Breast epithelium (tissue), 4 donors: ENCODE results near the gene GLIS1. TPM values are rescaled to one million over a fixed set of nuclear protein-coding genes. Genes with fewer than 3 reads are reported as not detected.

ENCODE experiments used
- DNase-seq, 2 donors: peaks; one replicate each; pipeline ENCODE4 v3.0.0-alpha.2; 2019; ENCODE audit warnings: low spot score in 2 of 2
- H3K27ac ChIP-seq, 2 donors: fragments of 200-600 bp; sonication (generic) in 1 of 2; one replicate each; pipeline ENCODE4 v1.5.1; 2016 to 2019; ENCODE audit warnings: mild to moderate bottlenecking in 1 of 2
- H3K27me3 ChIP-seq, 2 donors: fragments of 200-600 bp; sonication (generic) in 1 of 2; one replicate each; pipeline versions ENCODE4 v1.5.1 to v1.6.0; 2017 to 2019; ENCODE audit warnings: control low read depth in 1 of 2, mild to moderate bottlenecking in 1 of 2
- H3K36me3 ChIP-seq: fragments of 200-600 bp; one replicate; pipeline ENCODE4 v1.5.1; 2019
- H3K4me1 ChIP-seq, 2 donors: fragments of 200-600 bp; sonication (generic); one replicate each; pipeline ENCODE4 v1.5.1; 2016 to 2019; ENCODE audit warnings: control low read depth in 1 of 2
- H3K4me3 ChIP-seq, 3 donors: fragments of 200-600 bp; sonication (generic); 1 replicate in 2 of 3; 2 replicates in 1 of 3; pipeline ENCODE4 v1.5.1; 2016 to 2019; ENCODE audit warnings: mild to moderate bottlenecking in 3 of 3, moderate library complexity in 2 of 3
- H3K9me3 ChIP-seq, 2 donors: fragments of 200-600 bp; sonication (generic) in 1 of 2; one replicate each; pipeline ENCODE4 v1.5.1; 2016 to 2019; ENCODE audit warnings: control low read depth in 1 of 2
- CTCF ChIP-seq, 3 donors: fragments of 450-650 bp; IDR thresholded peaks; one replicate each; pipeline ENCODE4 v1.5.1; 2016 to 2017; ENCODE audit warnings: antibody characterized with exemption in 3 of 3, mild to moderate bottlenecking in 3 of 3, moderate library complexity in 3 of 3
- POLR2A ChIP-seq: fragments of 450-650 bp; IDR thresholded peaks from one replicate; pipeline ENCODE4 v1.6.1; 2016; ENCODE audit warnings: antibody characterized with exemption, mild to moderate bottlenecking, moderate library complexity
- POLR2AphosphoS5 ChIP-seq, 3 donors: sonication (generic); formaldehyde crosslinking; IDR thresholded peaks; one replicate each; pipeline ENCODE4 v1.6.1; 2017; ENCODE audit warnings: antibody characterized with exemption in 3 of 3
- intact Hi-C: fragments of 100-400 bp; cut with DNase I; formaldehyde crosslinking; loops from one replicate; pipeline ENCODE4 v1.15.1; 2023; ENCODE audit warnings: low total_unique reads
- total RNA-seq, 3 donors: library from RNA; depleted of rRNA; stranded (reverse); fragments of >200 nt; gene quantifications; one replicate each; pipeline ENCODE4 v1.1.0, GENCODE V29; 2016

GLIS1 gene
- total RNA-seq, 3 donors from 2014 or later: 0.16 to 2.0 (median 0.59) TPM

DNA sequence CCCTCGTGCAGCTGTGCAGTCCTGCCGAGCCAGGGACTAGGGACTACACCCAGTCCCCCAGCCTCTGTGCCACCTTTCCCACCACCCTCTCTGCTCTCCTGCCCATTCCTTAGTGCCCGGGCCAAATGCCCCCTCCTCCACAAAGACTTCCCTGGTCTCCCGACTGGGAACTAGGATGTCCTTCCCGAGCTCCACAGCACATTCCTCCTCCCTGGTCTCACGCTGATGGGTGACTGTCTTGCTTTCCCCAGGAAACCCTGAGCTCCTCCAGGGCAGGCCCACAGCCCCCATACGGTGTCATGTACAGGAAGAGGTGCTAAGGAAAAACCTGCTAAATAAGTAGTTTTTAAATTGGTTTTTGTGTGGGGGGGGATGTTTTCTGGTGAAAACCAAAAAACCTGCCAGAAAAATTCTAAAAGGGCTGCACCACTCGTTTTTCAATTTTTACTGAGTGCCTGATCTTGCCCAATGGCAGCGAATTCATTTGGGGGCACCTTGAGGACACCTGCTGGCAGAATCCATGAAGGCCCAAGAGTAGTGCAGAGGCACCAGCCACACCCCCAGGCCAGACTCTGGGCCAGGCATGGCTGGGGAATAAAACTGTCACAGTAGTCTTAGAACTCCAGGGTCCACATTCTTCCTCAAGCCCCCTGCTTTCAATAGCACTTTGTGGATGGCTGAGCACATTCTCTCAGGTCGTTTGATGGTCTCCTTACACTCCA is 50.4 kb downstream of the GLIS1 start:
- H3K36me3 ChIP-seq: no peaks in the 10 kb centered on the region
- H3K27me3 ChIP-seq: peaks cover 0 to 6% of the 10 kb centered on the region in 2 donors
- H3K4me1 ChIP-seq: no peaks in the 10 kb centered on the region
- H3K9me3 ChIP-seq: no peaks in the 10 kb centered on the region
- TF ChIP-seq POLR2AphosphoS5 (IDR thresholded peaks at IDR 0.05) (no peak), POLR2A (no peak), CTCF (IDR thresholded peaks at IDR 0.05) (no peak)
- intact Hi-C loops: loop anchor here (2.0 kb wide), 1 partner anchor 70 kb away; no protein-coding TSS in a partner anchor
- H3K4me3 ChIP-seq: no peak overlapping the region
- no peak for DNase-seq
- no peak overlapping the region for H3K27ac ChIP-seq

GRCh38 chr1:53687901-53688300 is 51.1 kb downstream of the GLIS1 start:
- no peak overlapping the region for H3K27ac ChIP-seq
- H3K36me3 ChIP-seq: no peaks in the 10 kb centered on the region
- DNase-seq: no peak
- no peaks in the 10 kb centered on the region for H3K4me1 ChIP-seq
- intact Hi-C loops: loop anchor here (2.0 kb wide), 1 partner anchor 71 kb away; no protein-coding TSS in a partner anchor
- H3K9me3 ChIP-seq: no peaks in the 10 kb centered on the region
- TF ChIP-seq POLR2AphosphoS5 (IDR thresholded peaks at IDR 0.05) (no peak), CTCF (IDR thresholded peaks at IDR 0.05) (no peak), POLR2A (no peak)
- peaks cover 0 to 6% of the 10 kb centered on the region in 2 donors for H3K27me3 ChIP-seq
- no peak overlapping the region for H3K4me3 ChIP-seq

- TF ChIP-seq CTCF (IDR thresholded peaks at IDR 0.05): no peak
- TF ChIP-seq POLR2AphosphoS5 (IDR thresholded peaks at IDR 0.05): no peak
- no peak for TF ChIP-seq POLR2A
- no peaks in the 10 kb centered on the region for H3K4me1 ChIP-seq
- H3K9me3 ChIP-seq: no peaks in the 10 kb centered on the region
- H3K36me3 ChIP-seq: no peaks in the 10 kb centered on the region
- intact Hi-C loops: no loop called here
- H3K4me3 ChIP-seq: no peak overlapping the region
- peaks cover 0 to 6% of the 10 kb centered on the region in 2 donors for H3K27me3 ChIP-seq
- no peak for DNase-seq
- no peak overlapping the region for H3K27ac ChIP-seq
These were observed 51.5 kb downstream of the GLIS1 start for GRCh38 chr1:53687426-53687825.

GRCh38 chr1:53686965-53687267 is 52.0 kb downstream of the GLIS1 start:
- Histone ChIP-seq H3K36me3 (no peaks in the 10 kb centered on the region), H3K4me1 (no peaks in the 10 kb centered on the region), H3K27ac (no peak overlapping the region), H3K4me3 (no peak overlapping the region), H3K27me3 (peaks cover 0 to 6% of the 10 kb centered on the region in 2 donors), H3K9me3 (no peaks in the 10 kb centered on the region)
- no peak for DNase-seq
- intact Hi-C loops: no loop called here
- TF ChIP-seq POLR2AphosphoS5 (IDR thresholded peaks at IDR 0.05) (no peak), CTCF (IDR thresholded peaks at IDR 0.05) (no peak), POLR2A (no peak)

- intact Hi-C loops: no loop called here
- DNase-seq: no peak
- Histone ChIP-seq H3K36me3 (no peaks in the 10 kb centered on the region), H3K4me1 (no peaks in the 10 kb centered on the region), H3K27ac (no peak overlapping the region), H3K4me3 (no peak overlapping the region), H3K27me3 (peaks cover 0 to 6% of the 10 kb centered on the region in 2 donors), H3K9me3 (no peaks in the 10 kb centered on the region)
- no peak for TF ChIP-seq POLR2AphosphoS5 (IDR thresholded peaks at IDR 0.05)
- TF ChIP-seq CTCF (IDR thresholded peaks at IDR 0.05): no peak
- no peak for TF ChIP-seq POLR2A
These were observed 52.6 kb downstream of the GLIS1 start for GRCh38 chr1:53686091-53686964.
